T-cell (primary cell): ENCODE data around the gene NR5A1. TPM values are rescaled to one million over a fixed set of nuclear protein-coding genes. Genes with fewer than 3 reads are reported as not detected.

Experiments
- ATAC-seq, 4 experiments: fragments of 200-7000 bp in 3 of 4; fragments of 150-1000 bp in 1 of 4; cut with Tn5 transposase; replicated peaks in 1 of 4; 1 replicate in 3 of 4; 2 replicates in 1 of 4; pipeline ENCODE4 v1.10.0; 2021; ENCODE audit warnings: moderate library complexity in 3 of 4, mild to moderate bottlenecking in 2 of 4, moderate number of reproducible peaks in 1 of 4
- CTCF ChIA-PET, 2 donors: fragments of 300-600 bp; sonication (Branson Sonifier 250); formaldehyde crosslinking; loops; one replicate each; lab custom pipeline; 2022; ENCODE audit warnings: antibody characterized with exemption in 2 of 2; lab: Charles Lee
- POLR2A ChIA-PET, 2 donors: fragments of 300-600 bp; sonication (Branson Sonifier 250); formaldehyde crosslinking; loops; one replicate each; lab custom pipeline; 2022; ENCODE audit warnings: antibody characterized with exemption in 2 of 2; lab: Charles Lee
- DNase-seq, 35 experiments: peaks; one replicate each; pipeline versions ENCODE4 v3.0.0 to v3.0.0-alpha.2; 2013 to 2023
- H3K27ac ChIP-seq: one replicate; pipeline ENCODE4 v1.5.1; 2013; ENCODE audit warnings: low read length
- H3K27me3 ChIP-seq, 2 experiments: replicated peaks in 1 of 2; 1 replicate in 1 of 2; 2 replicates in 1 of 2; pipeline versions ENCODE4 v1.6.1 to v1.7.0; 2013; ENCODE audit warnings: low read length in 1 of 2, mixed read lengths in 1 of 2; ENCODE audit not compliant: control insufficient read depth in 2 of 2, insufficient read depth in 2 of 2; ENCODE audit errors: extremely low read depth in 1 of 2
- H3K36me3 ChIP-seq, 2 donors: 1 replicate in 1 of 2; 2 replicates in 1 of 2; pipeline versions ENCODE4 v1.6.1 to v1.7.0; 2013; ENCODE audit warnings: low read length in 1 of 2; ENCODE audit not compliant: control insufficient read depth in 2 of 2, insufficient read depth in 1 of 2; ENCODE audit errors: extremely low read depth in 1 of 2
- H3K4me1 ChIP-seq, 2 experiments: 1 replicate in 1 of 2; 2 replicates in 1 of 2; pipeline versions ENCODE4 v1.6.1 to v1.7.0; 2013; ENCODE audit warnings: low read length in 2 of 2, mixed read lengths in 1 of 2; ENCODE audit not compliant: insufficient read depth in 2 of 2, control insufficient read depth in 1 of 2; ENCODE audit errors: extremely low read depth in 1 of 2
- H3K4me3 ChIP-seq, 2 donors: 1 replicate in 1 of 2; 2 replicates in 1 of 2; pipeline versions ENCODE4 v1.5.1 to v1.7.0; 2013; ENCODE audit warnings: mild to moderate bottlenecking in 2 of 2, low read length in 1 of 2, moderate library complexity in 1 of 2; ENCODE audit not compliant: control insufficient read depth in 1 of 2; ENCODE audit errors: extremely low read depth in 1 of 2
- H3K9me3 ChIP-seq: 2 replicates; pipeline ENCODE4 v1.7.0; 2013
- H3K27ac Mint-ChIP-seq, 2 donors: one replicate each; pipeline ENCODE4 v1.8.0; 2020 to 2021; ENCODE audit warnings: mild to moderate bottlenecking in 2 of 2, mixed read lengths in 2 of 2
- H3K27me3 Mint-ChIP-seq, 2 donors: one replicate each; pipeline ENCODE4 v1.8.0; 2021 to 2022; ENCODE audit warnings: mixed read lengths in 2 of 2
- H3K36me3 Mint-ChIP-seq: one replicate; pipeline ENCODE4 v1.8.0; 2021; ENCODE audit warnings: mixed read lengths
- H3K4me1 Mint-ChIP-seq, 3 donors: one replicate each; pipeline ENCODE4 v1.8.0; 2020 to 2022; ENCODE audit warnings: mixed read lengths in 3 of 3, mild to moderate bottlenecking in 1 of 3
- H3K4me3 Mint-ChIP-seq, 3 donors: one replicate each; pipeline ENCODE4 v1.8.0; 2020 to 2022; ENCODE audit warnings: mild to moderate bottlenecking in 3 of 3, mixed read lengths in 3 of 3, moderate library complexity in 3 of 3
- H3K9me3 Mint-ChIP-seq, 3 donors: one replicate each; pipeline ENCODE4 v1.8.0; 2020 to 2022; ENCODE audit warnings: mixed read lengths in 3 of 3
- WGBS: methylation state at CpG from one replicate; pipeline ENCODE4 v1.1.5; 2013; ENCODE audit warnings: missing lambda C conversion rate; ENCODE audit not compliant: insufficient coverage; 5-methylcytosine and 5-hydroxymethylcytosine counted together
- total RNA-seq, 35 experiments: library from RNA in 6 of 35; stranded (reverse) in 6 of 35; fragments of 120-200 nt in 1 of 35; gene quantifications; one replicate each; pipeline versions ENCODE4 v1.2.1 to v1.2.4 and lab custom pipeline; 2013 to 2026

The NR5A1 gene
- total RNA-seq, 5 donors from 2014 or later (not counting 1 experiment from before 2014, with no cell fraction given): 0.19 to 0.30 (median 0.29) TPM; not detected in 2

- ChIA-PET POLR2A (no interaction called here), CTCF (interaction anchor here in 1 of 2 donors (0.6 kb wide), 1 partner anchor 22 kb away, joined by 3 read pairs; no protein-coding TSS in a partner anchor)
- Histone ChIP-seq H3K9me3 (no peaks in the 10 kb centered on the region), H3K27ac (no peak overlapping the region), H3K4me1 (no peaks in the 10 kb centered on the region), H3K27me3 (peaks cover 0 to 38% of the 10 kb centered on the region in 2 experiments), H3K36me3 (no peaks in the 10 kb centered on the region), H3K4me3 (no peak overlapping the region)
- H3K27me3 Mint-ChIP-seq: peaks cover 10 to 12% of the 10 kb centered on the region in 2 donors
- DNase-seq (no peak), ATAC-seq (no peak)
- H3K36me3 Mint-ChIP-seq: no peaks in the 10 kb centered on the region
- H3K4me3 Mint-ChIP-seq: no peak overlapping the region
- H3K27ac Mint-ChIP-seq: no peak overlapping the region
- H3K4me1 Mint-ChIP-seq: no peaks in the 10 kb centered on the region
- H3K9me3 Mint-ChIP-seq: no peaks in the 10 kb centered on the region
- 84% methylated on average over 7 of the region's 7 CpGs for WGBS
Measured at GRCh38 chr9:124518116-124518515, 10.9 kb upstream of the NR5A1 start.

GRCh38 chr9:124517600-124517999 lies 10.4 kb upstream of the NR5A1 start:
- ChIA-PET POLR2A (no interaction called here), CTCF (no interaction called here)
- H3K4me1 ChIP-seq: no peaks in the 10 kb centered on the region
- ATAC-seq (no peak), DNase-seq (no peak)
- Mint-ChIP-seq H3K27ac (no peak overlapping the region), H3K36me3 (no peaks in the 10 kb centered on the region), H3K27me3 (peaks cover 10 to 14% of the 10 kb centered on the region in 2 donors), H3K4me3 (no peak overlapping the region), H3K4me1 (no peaks in the 10 kb centered on the region), H3K9me3 (no peaks in the 10 kb centered on the region)
- H3K27me3 ChIP-seq: peaks cover 0 to 37% of the 10 kb centered on the region in 2 experiments
- no peaks in the 10 kb centered on the region for H3K36me3 ChIP-seq
- no peaks in the 10 kb centered on the region for H3K9me3 ChIP-seq
- no peak overlapping the region for H3K4me3 ChIP-seq
- WGBS: 40% methylated on average over 1 of the region's 5 CpGs
- no peak overlapping the region for H3K27ac ChIP-seq

DNA sequence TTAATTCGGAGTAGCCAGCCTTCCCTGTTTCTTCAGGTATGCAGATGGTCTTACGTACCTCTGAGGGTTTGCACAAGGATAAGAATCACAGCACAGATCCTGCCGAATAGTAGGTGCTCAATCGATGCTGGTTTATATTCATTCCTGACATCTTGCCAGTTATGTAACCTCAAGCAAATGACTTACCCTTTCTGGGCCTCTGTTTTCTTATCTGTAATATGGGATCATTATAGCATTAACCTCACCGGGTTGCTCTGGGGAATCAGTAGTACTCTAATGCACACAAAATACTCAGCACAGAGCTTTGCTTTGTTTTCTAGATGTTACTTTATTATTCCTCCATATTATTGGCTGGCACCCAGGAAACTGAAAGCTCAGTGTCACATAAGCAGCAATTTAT lies 7.7 kb upstream of the NR5A1 start:
- ATAC-seq: no peak
- H3K36me3 ChIP-seq: no peaks in the 10 kb centered on the region
- H3K4me1 ChIP-seq: no peaks in the 10 kb centered on the region
- WGBS: 88% methylated on average over 1 of the region's 5 CpGs
- no peak overlapping the region for H3K4me3 ChIP-seq
- DNase-seq: no peak
- no peak overlapping the region for H3K27ac ChIP-seq
- H3K4me3 Mint-ChIP-seq: no peak overlapping the region
- CTCF ChIA-PET: no interaction called here
- peaks cover 0 to 38% of the 10 kb centered on the region in 2 experiments for H3K27me3 ChIP-seq
- no peak overlapping the region for H3K27ac Mint-ChIP-seq
- peaks cover 8% of the 10 kb centered on the region in 2 donors for H3K27me3 Mint-ChIP-seq
- POLR2A ChIA-PET: no interaction called here
- no peaks in the 10 kb centered on the region for H3K9me3 ChIP-seq
- H3K36me3 Mint-ChIP-seq: no peaks in the 10 kb centered on the region
- H3K4me1 Mint-ChIP-seq: peaks cover 0 to 6% (median 0%) of the 10 kb centered on the region in 3 donors
- H3K9me3 Mint-ChIP-seq: no peaks in the 10 kb centered on the region

- no peaks in the 10 kb centered on the region for H3K36me3 ChIP-seq
- peaks cover 0 to 36% of the 10 kb centered on the region in 2 experiments for H3K27me3 ChIP-seq
- no peaks in the 10 kb centered on the region for H3K36me3 Mint-ChIP-seq
- no peak overlapping the region for H3K4me3 Mint-ChIP-seq
- no peaks in the 10 kb centered on the region for H3K9me3 Mint-ChIP-seq
- no peaks in the 10 kb centered on the region for H3K9me3 ChIP-seq
- ATAC-seq (no peak), DNase-seq (no peak)
- no peak overlapping the region for H3K27ac Mint-ChIP-seq
- no peaks in the 10 kb centered on the region for H3K4me1 ChIP-seq
- peaks cover 8% of the 10 kb centered on the region in 2 donors for H3K27me3 Mint-ChIP-seq
- WGBS: 88% methylated on average over 4 of the region's 4 CpGs
- H3K27ac ChIP-seq: no peak overlapping the region
- no peak overlapping the region for H3K4me3 ChIP-seq
- ChIA-PET POLR2A (no interaction called here), CTCF (no interaction called here)
- peaks cover 0 to 6% (median 0%) of the 10 kb centered on the region in 3 donors for H3K4me1 Mint-ChIP-seq
Measured at GRCh38 chr9:124514125-124514524, 6.9 kb upstream of the NR5A1 start.

- Mint-ChIP-seq H3K4me3 (no peak overlapping the region), H3K4me1 (peaks cover 0 to 6% (median 0%) of the 10 kb centered on the region in 3 donors), H3K27ac (no peak overlapping the region), H3K27me3 (peaks cover 8% of the 10 kb centered on the region in 2 donors), H3K36me3 (no peaks in the 10 kb centered on the region), H3K9me3 (no peaks in the 10 kb centered on the region)
- CTCF ChIA-PET: no interaction called here
- H3K9me3 ChIP-seq: no peaks in the 10 kb centered on the region
- no peaks in the 10 kb centered on the region for H3K36me3 ChIP-seq
- H3K4me3 ChIP-seq: no peak overlapping the region
- POLR2A ChIA-PET: no interaction called here
- H3K27me3 ChIP-seq: peaks cover 0 to 32% of the 10 kb centered on the region in 2 experiments
- WGBS: 65% methylated on average over 4 of the region's 5 CpGs
- no peak for ATAC-seq
- no peak overlapping the region for H3K27ac ChIP-seq
- no peak for DNase-seq
- H3K4me1 ChIP-seq: no peaks in the 10 kb centered on the region
Measured at GRCh38 chr9:124513376-124513994, 6.3 kb upstream of the NR5A1 start.

DNA sequence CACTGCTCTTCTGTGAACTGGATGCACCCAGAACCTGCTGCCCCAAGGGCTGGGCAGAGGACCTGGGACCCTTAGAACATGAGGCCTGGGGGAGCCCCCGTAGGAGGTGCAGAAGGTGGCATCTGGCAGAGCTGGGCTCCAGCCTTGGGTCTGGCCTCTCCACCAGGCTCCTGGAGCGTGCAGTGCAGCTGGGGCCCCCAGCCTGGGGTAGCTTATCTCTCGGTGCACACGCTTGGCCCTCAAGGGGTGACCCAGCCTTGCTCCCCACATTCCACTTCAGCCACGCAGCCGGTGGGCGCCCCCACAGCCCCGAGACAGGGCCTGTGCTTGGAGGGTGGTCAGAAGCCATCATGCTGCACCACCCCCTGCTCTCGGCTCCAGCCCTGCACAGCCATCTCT lies 5.6 kb upstream of the NR5A1 start:
- Histone ChIP-seq H3K4me3 (no peak overlapping the region), H3K27ac (no peak overlapping the region), H3K4me1 (no peaks in the 10 kb centered on the region), H3K36me3 (no peaks in the 10 kb centered on the region), H3K27me3 (peaks cover 0 to 33% of the 10 kb centered on the region in 2 experiments), H3K9me3 (no peaks in the 10 kb centered on the region)
- ChIA-PET CTCF (no interaction called here), POLR2A (no interaction called here)
- Mint-ChIP-seq H3K27ac (no peak overlapping the region), H3K36me3 (no peaks in the 10 kb centered on the region), H3K4me1 (peaks cover 0 to 6% (median 0%) of the 10 kb centered on the region in 3 donors), H3K9me3 (no peaks in the 10 kb centered on the region), H3K4me3 (no peak overlapping the region), H3K27me3 (peaks cover 8% of the 10 kb centered on the region in 2 donors)
- ATAC-seq (no peak), DNase-seq (no peak)
- WGBS: 75% methylated on average over 7 of the region's 9 CpGs
